Measurements from ENCODE around the gene ADNP2.

Gene ADNP2

DNA sequence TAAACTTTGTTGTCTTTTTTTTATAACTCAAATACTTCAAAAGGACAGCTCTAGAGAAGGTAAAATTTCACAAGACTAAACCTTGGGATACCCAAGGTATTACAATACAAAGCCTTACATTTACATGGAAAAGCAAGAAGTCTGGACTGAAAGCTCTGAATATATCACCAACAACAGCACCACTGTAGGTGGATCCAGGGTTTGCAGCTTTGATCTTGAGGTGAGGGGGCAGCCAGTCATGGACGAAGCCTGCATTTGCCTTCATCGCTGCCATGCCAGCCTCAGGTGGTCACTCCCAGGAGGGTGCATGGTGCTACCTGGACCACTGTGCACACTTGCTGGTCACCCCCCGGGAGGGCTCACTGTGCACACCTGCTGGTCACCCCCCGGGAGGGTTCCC, 38.2 kb upstream of the ADNP2 start:
- Histone ChIP-seq H4K20me1 (ENCODE audit: insufficient read depth, low read length, poor library complexity, severe bottlenecking) (no peaks in the 10 kb centered on the region), H3K79me2 (ENCODE audit: insufficient read depth, low read length) (no peaks in the 10 kb centered on the region), H3K36me3 (ENCODE audit: insufficient read depth, low read length) (no peaks in the 10 kb centered on the region), H3K9ac (ENCODE audit: low read depth, low read length, poor library complexity, severe bottlenecking) (no peak overlapping the region), H3K4me3 (ENCODE audit: low read length, poor library complexity, severe bottlenecking) (no peak overlapping the region), H3K4me1 (ENCODE audit: insufficient read depth, low read length, poor library complexity, severe bottlenecking) (no peaks in the 10 kb centered on the region), H2AFZ (ENCODE audit: low read length) (no peak overlapping the region), H3F3A (ENCODE audit: low read depth) (no peaks in the 10 kb centered on the region), H3K4me2 (ENCODE audit: low read depth, low read length, poor library complexity, severe bottlenecking) (no peak overlapping the region), H3K9me3 (ENCODE audit: insufficient read depth, low read depth, low read length) (peaks cover 23% of the 10 kb centered on the region; the same call in 1 of the 2 replicates), H3K27me3 (ENCODE audit: insufficient read depth, low read length, poor library complexity, severe bottlenecking) (no peaks in the 10 kb centered on the region), H3K9me2 (replicated peaks; ENCODE audit: low read depth, low read length) (no peaks in the 10 kb centered on the region)
- TF ChIP-seq, protein P1, sequence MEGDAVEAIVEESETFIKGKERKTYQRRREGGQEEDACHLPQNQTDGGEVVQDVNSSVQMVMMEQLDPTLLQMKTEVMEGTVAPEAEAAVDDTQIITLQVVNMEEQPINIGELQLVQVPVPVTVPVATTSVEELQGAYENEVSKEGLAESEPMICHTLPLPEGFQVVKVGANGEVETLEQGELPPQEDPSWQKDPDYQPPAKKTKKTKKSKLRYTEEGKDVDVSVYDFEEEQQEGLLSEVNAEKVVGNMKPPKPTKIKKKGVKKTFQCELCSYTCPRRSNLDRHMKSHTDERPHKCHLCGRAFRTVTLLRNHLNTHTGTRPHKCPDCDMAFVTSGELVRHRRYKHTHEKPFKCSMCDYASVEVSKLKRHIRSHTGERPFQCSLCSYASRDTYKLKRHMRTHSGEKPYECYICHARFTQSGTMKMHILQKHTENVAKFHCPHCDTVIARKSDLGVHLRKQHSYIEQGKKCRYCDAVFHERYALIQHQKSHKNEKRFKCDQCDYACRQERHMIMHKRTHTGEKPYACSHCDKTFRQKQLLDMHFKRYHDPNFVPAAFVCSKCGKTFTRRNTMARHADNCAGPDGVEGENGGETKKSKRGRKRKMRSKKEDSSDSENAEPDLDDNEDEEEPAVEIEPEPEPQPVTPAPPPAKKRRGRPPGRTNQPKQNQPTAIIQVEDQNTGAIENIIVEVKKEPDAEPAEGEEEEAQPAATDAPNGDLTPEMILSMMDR (conservative IDR thresholded peaks at IDR 0.05; ENCODE audit: low read length) = no peak
- no peak for TF ChIP-seq EZH2phosphoT487 (IDR thresholded peaks at IDR 0.05; ENCODE audit: borderline replicate concordance)

DNA sequence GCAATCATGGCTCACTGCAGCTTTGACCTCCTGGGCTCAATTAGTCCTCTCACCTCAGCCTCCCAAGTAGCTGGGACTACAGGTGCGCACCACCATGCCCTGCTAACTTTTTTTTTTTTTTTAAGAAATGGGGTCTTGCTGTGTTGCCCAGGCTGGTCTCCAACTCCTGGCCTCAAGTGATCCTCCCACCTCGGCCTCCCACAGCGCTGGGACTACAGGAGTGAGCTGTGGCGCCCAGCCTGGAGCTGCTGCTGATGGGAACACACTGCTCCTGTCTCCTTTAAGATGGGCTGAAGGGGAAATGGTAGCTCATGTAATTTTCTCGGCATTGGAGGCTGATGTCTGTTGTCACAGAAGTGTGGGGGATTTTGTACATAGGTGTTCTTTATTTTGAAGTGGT, 34.9 kb upstream of the ADNP2 start:
- Histone ChIP-seq H3K9ac (ENCODE audit: low read depth, low read length, poor library complexity, severe bottlenecking) (no peak overlapping the region), H3K79me2 (ENCODE audit: insufficient read depth, low read length) (no peaks in the 10 kb centered on the region), H4K20me1 (ENCODE audit: insufficient read depth, low read length, poor library complexity, severe bottlenecking) (no peaks in the 10 kb centered on the region), H3K36me3 (ENCODE audit: insufficient read depth, low read length) (no peaks in the 10 kb centered on the region), H3K4me3 (ENCODE audit: low read length, poor library complexity, severe bottlenecking) (no peak overlapping the region), H3K4me2 (ENCODE audit: low read depth, low read length, poor library complexity, severe bottlenecking) (no peak overlapping the region), H3K27me3 (ENCODE audit: insufficient read depth, low read length, poor library complexity, severe bottlenecking) (no peaks in the 10 kb centered on the region), H3K9me2 (replicated peaks; ENCODE audit: low read depth, low read length) (no peaks in the 10 kb centered on the region), H3F3A (ENCODE audit: low read depth) (no peaks in the 10 kb centered on the region), H2AFZ (ENCODE audit: low read length) (no peak overlapping the region), H3K9me3 (ENCODE audit: insufficient read depth, low read depth, low read length) (peaks cover 25% of the 10 kb centered on the region; the same call in 1 of the 2 replicates), H3K4me1 (ENCODE audit: insufficient read depth, low read length, poor library complexity, severe bottlenecking) (no peaks in the 10 kb centered on the region)
- TF ChIP-seq, protein P1 (conservative IDR thresholded peaks at IDR 0.05; ENCODE audit: low read length) = no peak
- no peak for TF ChIP-seq EZH2phosphoT487 (IDR thresholded peaks at IDR 0.05; ENCODE audit: borderline replicate concordance)

DNA sequence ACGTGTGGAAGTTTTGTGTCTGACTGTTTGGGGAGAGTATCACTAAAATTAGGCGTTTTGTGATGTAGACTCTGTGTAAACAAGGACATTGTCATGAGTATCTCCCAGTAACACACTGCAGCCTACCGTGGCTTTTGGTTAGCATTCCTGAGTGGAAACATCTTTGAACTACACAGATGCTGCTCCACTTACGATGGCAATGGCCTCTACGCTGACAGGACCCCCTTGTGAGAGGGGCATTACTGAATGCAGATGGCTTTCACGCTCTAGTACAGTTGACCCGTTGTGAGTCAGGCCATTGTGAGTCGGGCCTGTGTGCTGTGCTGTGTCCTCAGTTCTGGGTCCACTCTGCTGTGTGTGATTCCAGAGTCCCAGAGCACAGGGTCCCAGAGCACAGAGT, 34.4 kb upstream of the ADNP2 start:
- H3K9me2 ChIP-seq (replicated peaks; ENCODE audit: low read depth, low read length) = no peaks in the 10 kb centered on the region
- no peaks in the 10 kb centered on the region for H3F3A ChIP-seq (ENCODE audit: low read depth)
- H3K9ac ChIP-seq (ENCODE audit: low read depth, low read length, poor library complexity, severe bottlenecking) = no peak overlapping the region
- no peaks in the 10 kb centered on the region for H3K79me2 ChIP-seq (ENCODE audit: insufficient read depth, low read length)
- no peak overlapping the region for H3K4me3 ChIP-seq (ENCODE audit: low read length, poor library complexity, severe bottlenecking)
- no peak overlapping the region for H2AFZ ChIP-seq (ENCODE audit: low read length)
- H3K4me1 ChIP-seq (ENCODE audit: insufficient read depth, low read length, poor library complexity, severe bottlenecking) = no peaks in the 10 kb centered on the region
- no peak overlapping the region for H3K4me2 ChIP-seq (ENCODE audit: low read depth, low read length, poor library complexity, severe bottlenecking)
- TF ChIP-seq, protein P1 (conservative IDR thresholded peaks at IDR 0.05; ENCODE audit: low read length) = no peak
- TF ChIP-seq EZH2phosphoT487 (IDR thresholded peaks at IDR 0.05; ENCODE audit: borderline replicate concordance) = no peak
- peaks cover 25% of the 10 kb centered on the region; the same call in 1 of the 2 replicates for H3K9me3 ChIP-seq (ENCODE audit: insufficient read depth, low read depth, low read length)
- no peaks in the 10 kb centered on the region for H3K27me3 ChIP-seq (ENCODE audit: insufficient read depth, low read length, poor library complexity, severe bottlenecking)
- H3K36me3 ChIP-seq (ENCODE audit: insufficient read depth, low read length) = no peaks in the 10 kb centered on the region
- no peaks in the 10 kb centered on the region for H4K20me1 ChIP-seq (ENCODE audit: insufficient read depth, low read length, poor library complexity, severe bottlenecking)
